DMS79 treated with DMSO at 0.1 percent for 48 hours (cell line): ENCODE data around the gene VAV3.
"Not testable (repeated sequence)": the region's sequence is repeated elsewhere in the genome, so short reads cannot be mapped to it uniquely, and the experiment has no call there.

Experiments
- DNase-seq: peaks from one replicate; lab custom pipeline; 2025; lab: John Stamatoyannopoulos, UW

VAV3 gene

GRCh38 chr1:107683191-107683657, 281.8 kb downstream of the VAV3 start:
- DNase-seq, result peak; percentile 22

- DNase-seq, result no peak
Measured at GRCh38 chr1:107682467-107682866, 282.5 kb downstream of the VAV3 start.

GRCh38 chr1:107681001-107681479, 283.9 kb downstream of the VAV3 start:
- DNase-seq, result no peak

GRCh38 chr1:107680579-107680985, 284.4 kb downstream of the VAV3 start:
- no peak for DNase-seq

- peak; percentile 26 for DNase-seq
Measured at GRCh38 chr1:107679411-107679953, 285.5 kb downstream of the VAV3 start.

- DNase-seq, result no peak
Measured at GRCh38 chr1:107678993-107679392, 286.0 kb downstream of the VAV3 start.

- peak; percentile 55 for DNase-seq
Measured at GRCh38 chr1:107677697-107678096, 287.3 kb downstream of the VAV3 start.

- DNase-seq, result no peak
Measured at GRCh38 chr1:107674486-107674885, 290.5 kb downstream of the VAV3 start.

GRCh38 chr1:107673006-107673405, 292.0 kb downstream of the VAV3 start:
- DNase-seq, result no peak

- DNase-seq, result peak; percentile 98
Measured at GRCh38 chr1:107670397-107671040, 294.5 kb downstream of the VAV3 start.

GRCh38 chr1:107669996-107670395, 295.0 kb downstream of the VAV3 start:
- peak; percentile 98 for DNase-seq

GRCh38 chr1:107668762-107669161, 296.2 kb downstream of the VAV3 start:
- peak; percentile 61 for DNase-seq

- DNase-seq, result no peak
Measured at GRCh38 chr1:107666493-107666892, 298.5 kb downstream of the VAV3 start.

GRCh38 chr1:107664982-107665925, 299.7 kb downstream of the VAV3 start:
- peak; percentile 44 for DNase-seq

GRCh38 chr1:107662971-107663370, 302.0 kb downstream of the VAV3 start:
- DNase-seq, result no peak

GRCh38 chr1:107661158-107661557, 303.8 kb downstream of the VAV3 start:
- peak; percentile 40 for DNase-seq

- no peak for DNase-seq
Measured at GRCh38 chr1:107659961-107660360, 305.0 kb downstream of the VAV3 start.

- DNase-seq, result no peak
Measured at GRCh38 chr1:107657356-107657755, 307.6 kb downstream of the VAV3 start.

GRCh38 chr1:107653765-107654164, 311.2 kb downstream of the VAV3 start:
- no peak for DNase-seq

- no peak for DNase-seq
Measured at GRCh38 chr1:107653005-107653404, 312.0 kb downstream of the VAV3 start.

- not testable (repeated sequence) for DNase-seq
Measured at GRCh38 chr1:107650825-107651224, 314.2 kb downstream of the VAV3 start.

GRCh38 chr1:107649023-107649422, 316.0 kb downstream of the VAV3 start:
- no peak for DNase-seq

- DNase-seq, result peak; percentile 47
Measured at GRCh38 chr1:107648071-107648470, 316.9 kb downstream of the VAV3 start.
